Liver (tissue), 9 donors: Measurements from ENCODE around the gene VAC14. TPM values are rescaled to one million over a fixed set of nuclear protein-coding genes. Genes with fewer than 3 reads are reported as not detected.

Experiments used
- DNase-seq: peaks from one replicate; pipeline ENCODE4 v3.0.0-alpha.2; 2017; ENCODE audit warnings: low spot score
- H3K27ac ChIP-seq, 2 donors: one replicate each; pipeline ENCODE4 v1.7.0; 2013; ENCODE audit warnings: inconsistent platforms in 2 of 2, low read length in 2 of 2, control low read depth in 1 of 2, low read depth in 1 of 2, mild to moderate bottlenecking in 1 of 2
- H3K27me3 ChIP-seq, 4 donors: one replicate each; pipeline versions ENCODE4 v1.6.1 to v1.7.0; 2013; ENCODE audit warnings: low read length in 3 of 4, inconsistent platforms in 1 of 4, mild to moderate bottlenecking in 1 of 4, moderate library complexity in 1 of 4; ENCODE audit not compliant: control insufficient read depth in 4 of 4, insufficient read depth in 4 of 4
- H3K36me3 ChIP-seq, 4 donors: one replicate each; pipeline versions ENCODE4 v1.6.1 to v1.7.0; 2013; ENCODE audit warnings: low read length in 3 of 4, mild to moderate bottlenecking in 3 of 4, low read depth in 1 of 4, moderate library complexity in 1 of 4; ENCODE audit not compliant: control insufficient read depth in 4 of 4, insufficient read depth in 3 of 4
- H3K4me1 ChIP-seq, 4 donors: one replicate each; pipeline versions ENCODE4 v1.6.1 to v1.7.0; 2013; ENCODE audit warnings: low read length in 3 of 4, mild to moderate bottlenecking in 3 of 4, moderate library complexity in 1 of 4; ENCODE audit not compliant: control insufficient read depth in 4 of 4, insufficient read depth in 4 of 4
- H3K4me3 ChIP-seq, 3 donors: one replicate each; pipeline versions ENCODE4 v1.6.1 to v1.7.0; 2013; ENCODE audit warnings: low read length in 3 of 3, control low read depth in 1 of 3, low read depth in 1 of 3, mild to moderate bottlenecking in 1 of 3
- H3K9ac ChIP-seq, 2 donors: one replicate each; pipeline ENCODE4 v1.7.0; 2013; ENCODE audit warnings: low read length in 2 of 2, mild to moderate bottlenecking in 2 of 2, moderate library complexity in 2 of 2, control low read depth in 1 of 2, low read depth in 1 of 2
- H3K9me3 ChIP-seq, 4 donors: one replicate each; pipeline versions ENCODE4 v1.6.1 to v1.7.0; 2013; ENCODE audit warnings: low read length in 3 of 4; ENCODE audit not compliant: control insufficient read depth in 4 of 4
- FOXA1 ChIP-seq: IDR thresholded peaks from 2 replicates; pipeline ENCODE4 v1.6.1; 2016; ENCODE audit warnings: antibody characterized with exemption
- FOXA2 ChIP-seq: IDR thresholded peaks from 2 replicates; pipeline ENCODE4 v1.6.1; 2016; ENCODE audit warnings: antibody characterized with exemption
- GABPA ChIP-seq, 2 donors: IDR thresholded peaks in 1 of 2; conservative IDR thresholded peaks in 1 of 2; 2 replicates each; pipeline ENCODE4 v1.6.1; 2016; ENCODE audit warnings: antibody characterized with exemption in 2 of 2, mild to moderate bottlenecking in 1 of 2, moderate library complexity in 1 of 2
- HNF4A ChIP-seq, 2 donors: conservative IDR thresholded peaks; 2 replicates each; pipeline ENCODE4 v1.6.1; 2016; ENCODE audit warnings: antibody characterized with exemption in 2 of 2, mild to moderate bottlenecking in 2 of 2
- JUND ChIP-seq, 2 donors: IDR thresholded peaks; 2 replicates each; pipeline ENCODE4 v1.6.1; 2016; ENCODE audit warnings: antibody characterized with exemption in 2 of 2
- NR2F2 ChIP-seq: IDR thresholded peaks from 2 replicates; pipeline ENCODE4 v1.6.1; 2016; ENCODE audit warnings: antibody characterized with exemption
- RAD21 ChIP-seq, 2 donors: IDR thresholded peaks; 2 replicates each; pipeline ENCODE4 v1.6.1; 2016; ENCODE audit warnings: antibody characterized with exemption in 2 of 2, mild to moderate bottlenecking in 2 of 2
- RXRA ChIP-seq, 2 donors: IDR thresholded peaks; 2 replicates each; pipeline ENCODE4 v1.6.1; 2017 to 2018; ENCODE audit warnings: antibody characterized with exemption in 2 of 2, mild to moderate bottlenecking in 1 of 2
- SP1 ChIP-seq: IDR thresholded peaks from 2 replicates; pipeline ENCODE4 v1.6.1; 2018; ENCODE audit warnings: antibody characterized with exemption, mild to moderate bottlenecking
- TAF1 ChIP-seq: conservative IDR thresholded peaks from 2 replicates; pipeline ENCODE4 v1.6.1; 2016; ENCODE audit warnings: antibody characterized with exemption, mild to moderate bottlenecking
- YY1 ChIP-seq: IDR thresholded peaks from 2 replicates; pipeline ENCODE4 v1.6.1; 2016; ENCODE audit warnings: antibody characterized with exemption, mild to moderate bottlenecking
- WGBS: extraction: QIAGEN DNeasy Blood & Tissue Kit; methylation state at CpG from one replicate; pipeline ENCODE4 v1.1.7; 2013; 5-methylcytosine and 5-hydroxymethylcytosine counted together
- polyA plus RNA-seq, 2 donors: library from polyadenylated mRNA; stranded (reverse) in 1 of 2; unstranded in 1 of 2; fragments of 200-250 nt in 1 of 2; fragments of >200 nt in 1 of 2; fragmentation: Nextera tagmentation in 1 of 2; extraction: Ambion mirVana in 1 of 2; gene quantifications; one replicate each; pipeline versions ENCODE4 v1.2.1 to v1.2.3, GENCODE V29; 2013 to 2015
- total RNA-seq, 2 donors: library from RNA; depleted of rRNA; stranded (reverse); fragments of >200 nt; gene quantifications; one replicate each; pipeline ENCODE4 v1.2.3, GENCODE V29; 2014
- TF ChIP-seq, protein P1 (sequence below): IDR thresholded peaks from 2 replicates; pipeline ENCODE4 v1.6.1; 2016; ENCODE audit warnings: antibody characterized with exemption
- TF ChIP-seq, protein P2 (sequence below): IDR thresholded peaks from 2 replicates; pipeline ENCODE4 v1.6.1; 2016; ENCODE audit warnings: antibody characterized with exemption
- TF ChIP-seq, protein P3 (sequence below): IDR thresholded peaks from 2 replicates; pipeline ENCODE4 v1.6.1; 2016; ENCODE audit warnings: antibody characterized with exemption, mild to moderate bottlenecking
- donor health status: healthy.
- donor health status: healthy.
- donor health status: healthy.
- donor health status: healthy.
- donor health status: healthy.

VAC14 gene
- total and polyA plus RNA-seq, 4 donors, result 16.7 to 29.8 (median 20.5) TPM

DNA sequence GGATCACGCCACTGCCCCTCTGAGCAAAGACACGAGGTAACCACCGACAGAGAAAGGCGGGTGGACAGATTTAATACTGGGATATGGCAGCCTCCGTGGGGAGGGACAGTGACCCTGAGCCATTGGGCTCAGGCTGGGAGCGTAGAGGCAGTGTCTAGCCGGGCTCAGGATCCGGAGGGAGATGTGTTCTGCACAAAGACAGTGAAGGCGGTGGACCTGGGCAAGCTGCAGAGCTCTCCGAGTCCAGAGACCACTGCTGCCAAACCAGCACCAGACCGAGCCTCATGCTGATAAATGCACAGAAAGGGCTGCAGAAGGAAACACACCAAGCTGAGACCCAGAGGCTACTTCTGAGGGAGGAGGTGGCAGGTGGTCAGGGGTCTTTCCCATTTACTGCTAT is 88.6 kb downstream of the VAC14 start:
- Histone ChIP-seq H3K27ac (no peak overlapping the region), H3K4me1 (peaks cover 29 to 53% (median 43%) of the 10 kb centered on the region in 4 donors), H3K9me3 (no peaks in the 10 kb centered on the region), H3K9ac (no peak overlapping the region), H3K36me3 (no peaks in the 10 kb centered on the region), H3K4me3 (no peak overlapping the region), H3K27me3 (no peaks in the 10 kb centered on the region)
- TF ChIP-seq NR2F2 (no peak), FOXA1 (no peak), TAF1 (no peak), JUND (IDR thresholded peaks at IDR 0.05) (no peak), YY1 (no peak), RAD21 (IDR thresholded peaks at IDR 0.05) (no peak), SP1 (no peak), RXRA (IDR thresholded peaks at IDR 0.05) (no peak)
- TF ChIP-seq, protein P1, sequence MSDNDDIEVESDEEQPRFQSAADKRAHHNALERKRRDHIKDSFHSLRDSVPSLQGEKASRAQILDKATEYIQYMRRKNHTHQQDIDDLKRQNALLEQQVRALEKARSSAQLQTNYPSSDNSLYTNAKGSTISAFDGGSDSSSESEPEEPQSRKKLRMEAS, result no peak
- TF ChIP-seq, protein P2, sequence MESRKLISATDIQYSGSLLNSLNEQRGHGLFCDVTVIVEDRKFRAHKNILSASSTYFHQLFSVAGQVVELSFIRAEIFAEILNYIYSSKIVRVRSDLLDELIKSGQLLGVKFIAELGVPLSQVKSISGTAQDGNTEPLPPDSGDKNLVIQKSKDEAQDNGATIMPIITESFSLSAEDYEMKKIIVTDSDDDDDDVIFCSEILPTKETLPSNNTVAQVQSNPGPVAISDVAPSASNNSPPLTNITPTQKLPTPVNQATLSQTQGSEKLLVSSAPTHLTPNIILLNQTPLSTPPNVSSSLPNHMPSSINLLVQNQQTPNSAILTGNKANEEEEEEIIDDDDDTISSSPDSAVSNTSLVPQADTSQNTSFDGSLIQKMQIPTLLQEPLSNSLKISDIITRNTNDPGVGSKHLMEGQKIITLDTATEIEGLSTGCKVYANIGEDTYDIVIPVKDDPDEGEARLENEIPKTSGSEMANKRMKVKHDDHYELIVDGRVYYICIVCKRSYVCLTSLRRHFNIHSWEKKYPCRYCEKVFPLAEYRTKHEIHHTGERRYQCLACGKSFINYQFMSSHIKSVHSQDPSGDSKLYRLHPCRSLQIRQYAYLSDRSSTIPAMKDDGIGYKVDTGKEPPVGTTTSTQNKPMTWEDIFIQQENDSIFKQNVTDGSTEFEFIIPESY, result no peak
- TF ChIP-seq, protein P3, sequence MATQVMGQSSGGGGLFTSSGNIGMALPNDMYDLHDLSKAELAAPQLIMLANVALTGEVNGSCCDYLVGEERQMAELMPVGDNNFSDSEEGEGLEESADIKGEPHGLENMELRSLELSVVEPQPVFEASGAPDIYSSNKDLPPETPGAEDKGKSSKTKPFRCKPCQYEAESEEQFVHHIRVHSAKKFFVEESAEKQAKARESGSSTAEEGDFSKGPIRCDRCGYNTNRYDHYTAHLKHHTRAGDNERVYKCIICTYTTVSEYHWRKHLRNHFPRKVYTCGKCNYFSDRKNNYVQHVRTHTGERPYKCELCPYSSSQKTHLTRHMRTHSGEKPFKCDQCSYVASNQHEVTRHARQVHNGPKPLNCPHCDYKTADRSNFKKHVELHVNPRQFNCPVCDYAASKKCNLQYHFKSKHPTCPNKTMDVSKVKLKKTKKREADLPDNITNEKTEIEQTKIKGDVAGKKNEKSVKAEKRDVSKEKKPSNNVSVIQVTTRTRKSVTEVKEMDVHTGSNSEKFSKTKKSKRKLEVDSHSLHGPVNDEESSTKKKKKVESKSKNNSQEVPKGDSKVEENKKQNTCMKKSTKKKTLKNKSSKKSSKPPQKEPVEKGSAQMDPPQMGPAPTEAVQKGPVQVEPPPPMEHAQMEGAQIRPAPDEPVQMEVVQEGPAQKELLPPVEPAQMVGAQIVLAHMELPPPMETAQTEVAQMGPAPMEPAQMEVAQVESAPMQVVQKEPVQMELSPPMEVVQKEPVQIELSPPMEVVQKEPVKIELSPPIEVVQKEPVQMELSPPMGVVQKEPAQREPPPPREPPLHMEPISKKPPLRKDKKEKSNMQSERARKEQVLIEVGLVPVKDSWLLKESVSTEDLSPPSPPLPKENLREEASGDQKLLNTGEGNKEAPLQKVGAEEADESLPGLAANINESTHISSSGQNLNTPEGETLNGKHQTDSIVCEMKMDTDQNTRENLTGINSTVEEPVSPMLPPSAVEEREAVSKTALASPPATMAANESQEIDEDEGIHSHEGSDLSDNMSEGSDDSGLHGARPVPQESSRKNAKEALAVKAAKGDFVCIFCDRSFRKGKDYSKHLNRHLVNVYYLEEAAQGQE, result no peak
- no peak for DNase-seq
- WGBS, result 96% methylated on average over 11 of the region's 11 CpGs

DNA sequence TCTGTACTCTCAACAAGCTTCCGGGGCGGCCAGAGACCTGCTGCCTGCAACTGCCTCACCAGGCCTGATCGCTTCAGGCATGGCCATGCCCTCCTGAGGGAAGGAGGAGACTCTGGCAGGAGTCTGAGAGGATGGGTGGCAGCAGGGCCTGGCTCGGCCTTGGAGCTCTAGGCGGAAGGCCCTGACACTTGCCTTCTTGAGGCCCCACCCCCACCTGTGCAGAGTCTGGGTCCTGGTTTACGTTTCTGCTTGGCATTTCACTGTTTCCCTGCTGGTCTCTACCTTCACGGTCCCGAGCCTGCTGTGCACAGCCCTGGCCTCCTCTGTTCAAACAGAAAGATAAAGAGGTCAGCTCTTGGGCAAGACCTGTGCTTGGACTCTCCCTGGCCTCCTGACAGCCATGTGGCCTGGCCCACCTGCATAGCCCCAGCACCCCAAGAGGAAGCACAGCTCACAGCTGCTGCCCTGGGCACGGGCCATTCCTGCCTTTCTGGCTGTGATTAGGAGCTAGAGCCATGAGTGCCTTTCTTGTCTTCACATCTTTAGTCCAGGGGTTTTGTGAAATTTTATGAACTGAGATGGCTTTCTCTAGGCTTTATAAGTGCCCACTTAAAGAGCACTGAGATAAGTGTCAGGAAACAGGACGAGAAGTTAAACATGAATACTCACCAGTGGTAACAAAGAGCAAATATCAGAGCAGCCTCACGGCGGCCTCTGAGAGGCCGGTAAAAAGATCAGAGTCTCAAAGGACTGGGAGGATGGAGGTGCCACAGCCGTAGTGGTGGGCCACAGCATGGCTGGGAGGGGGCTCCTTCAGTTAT is 89.5 kb downstream of the VAC14 start:
- no peak for DNase-seq

More for the DNA sequence above, 89.5 kb downstream of the VAC14 start:
- H3K27me3 ChIP-seq, result no peaks in the 10 kb centered on the region
- TF ChIP-seq FOXA2 (no peak), FOXA1 (no peak), SP1 (peak; percentile 43), RAD21 (IDR thresholded peaks at IDR 0.05) (peak; percentile 21 to 28), HNF4A (conservative IDR thresholded peaks at IDR 0.05) (peak; percentile 51 to 81), GABPA (IDR thresholded peaks at IDR 0.05 in 1 of 2, conservative IDR thresholded peaks at IDR 0.05 in 1 of 2) (no peak), YY1 (no peak), RXRA (IDR thresholded peaks at IDR 0.05) (peak in 1 of 2 donors; percentile 80)
- TF ChIP-seq, protein P1, result peak; percentile 96
- H3K4me3 ChIP-seq, result no peak overlapping the region
- H3K9ac ChIP-seq, result no peak overlapping the region
- peak overlapping the region; percentile 88 to 93 for H3K27ac ChIP-seq
- 74% methylated on average over 14 of the region's 14 CpGs for WGBS
- H3K4me1 ChIP-seq, result peaks cover 29 to 49% (median 43%) of the 10 kb centered on the region in 4 donors
- no peaks in the 10 kb centered on the region for H3K36me3 ChIP-seq
- H3K9me3 ChIP-seq, result no peaks in the 10 kb centered on the region
